Loucy (cell line): ENCODE results near the gene CCL17.

ENCODE experiments used
- H2AFZ ChIP-seq: fragments of 200-600 bp; sonication (generic); 2 replicates; pipeline ENCODE4 v1.6.0; 2016; ENCODE audit warnings: antibody characterized with exemption, mild to moderate bottlenecking, low read length, moderate library complexity
- H3F3A ChIP-seq: fragments of 200-600 bp; 2 replicates; pipeline ENCODE4 v1.6.0; 2016; ENCODE audit warnings: antibody characterized with exemption, low read depth, mild to moderate bottlenecking
- H3K27me3 ChIP-seq: fragments of 200-600 bp; sonication (generic); 2 replicates; pipeline ENCODE4 v1.6.1; 2014; ENCODE audit warnings: low read length, mild to moderate bottlenecking; ENCODE audit not compliant: insufficient read depth, poor library complexity, severe bottlenecking
- H3K36me3 ChIP-seq: fragments of 200-600 bp; sonication (generic); 2 replicates; pipeline ENCODE4 v1.6.1; 2016; ENCODE audit warnings: low read length; ENCODE audit not compliant: insufficient read depth
- H3K4me1 ChIP-seq: fragments of 200-600 bp; sonication (generic); 2 replicates; pipeline ENCODE4 v1.5.1; 2014; ENCODE audit warnings: low read length, mild to moderate bottlenecking; ENCODE audit not compliant: insufficient read depth, poor library complexity, severe bottlenecking
- H3K4me2 ChIP-seq: fragments of 200-600 bp; sonication (generic); 2 replicates; pipeline ENCODE4 v1.6.0; 2014; ENCODE audit warnings: antibody characterized with exemption, low read length, low read depth, mild to moderate bottlenecking; ENCODE audit not compliant: poor library complexity, severe bottlenecking
- H3K4me3 ChIP-seq: fragments of 200-600 bp; sonication (generic); 2 replicates; pipeline ENCODE4 v1.5.1; 2014; ENCODE audit warnings: low read length, mild to moderate bottlenecking, mixed read lengths; ENCODE audit not compliant: poor library complexity, severe bottlenecking
- H3K79me2 ChIP-seq: fragments of 200-600 bp; sonication (generic); 2 replicates; pipeline ENCODE4 v1.6.1; 2014; ENCODE audit warnings: low read length; ENCODE audit not compliant: insufficient read depth
- H3K9ac ChIP-seq: fragments of 200-600 bp; sonication (generic); 2 replicates; pipeline ENCODE4 v1.6.0; 2014; ENCODE audit warnings: mild to moderate bottlenecking, low read depth, low read length, moderate library complexity; ENCODE audit not compliant: poor library complexity, severe bottlenecking
- H3K9me2 ChIP-seq: fragments of 200-600 bp; sonication (generic); replicated peaks from 2 replicates; pipeline ENCODE4 v1.6.1; 2016; ENCODE audit warnings: low read depth, low read length, mixed read lengths
- H3K9me3 ChIP-seq: fragments of 200-600 bp; sonication (generic); 2 replicates; pipeline ENCODE4 v1.6.1; 2014; ENCODE audit warnings: mild to moderate bottlenecking, antibody characterized with exemption, low read length, low read depth; ENCODE audit not compliant: insufficient read depth
- H4K20me1 ChIP-seq: fragments of 200-600 bp; sonication (generic); 2 replicates; pipeline ENCODE4 v1.6.0; 2014; ENCODE audit warnings: antibody characterized with exemption, low read length, mild to moderate bottlenecking; ENCODE audit not compliant: insufficient read depth, poor library complexity, severe bottlenecking
- CTCF ChIP-seq: fragments of 200-600 bp; sonication (generic); conservative IDR thresholded peaks from 2 replicates; pipeline ENCODE4 v1.5.1; 2014; ENCODE audit warnings: mild to moderate bottlenecking, antibody characterized with exemption, low read length
- EZH2phosphoT487 ChIP-seq: fragments of 200-600 bp; IDR thresholded peaks from 2 replicates; pipeline ENCODE4 v1.6.1; 2018; ENCODE audit warnings: antibody characterized with exemption, mild to moderate bottlenecking, moderate library complexity, borderline replicate concordance

The CCL17 gene

GRCh38 chr16:57423152-57423551 is 18.6 kb downstream of the CCL17 start:
- no peaks in the 10 kb centered on the region for H3K79me2 ChIP-seq
- no peaks in the 10 kb centered on the region for H4K20me1 ChIP-seq
- H3F3A ChIP-seq, result no peaks in the 10 kb centered on the region
- H3K9ac ChIP-seq, result no peak overlapping the region
- no peak overlapping the region for H2AFZ ChIP-seq
- H3K9me3 ChIP-seq, result no peaks in the 10 kb centered on the region
- H3K9me2 ChIP-seq, result no peaks in the 10 kb centered on the region
- H3K36me3 ChIP-seq, result peaks cover 7% of the 10 kb centered on the region; the same call in 1 of the 2 replicates
- H3K27me3 ChIP-seq, result no peaks in the 10 kb centered on the region
- peaks cover 8% of the 10 kb centered on the region for H3K4me1 ChIP-seq
- TF ChIP-seq CTCF (no peak), EZH2phosphoT487 (no peak)
- no peak overlapping the region for H3K4me2 ChIP-seq
- no peak overlapping the region for H3K4me3 ChIP-seq

- Histone ChIP-seq H3K9me2 (no peaks in the 10 kb centered on the region), H3K79me2 (no peaks in the 10 kb centered on the region), H4K20me1 (no peaks in the 10 kb centered on the region), H2AFZ (no peak overlapping the region), H3K4me3 (no peak overlapping the region), H3K4me1 (no peaks in the 10 kb centered on the region), H3K9me3 (no peaks in the 10 kb centered on the region), H3F3A (no peaks in the 10 kb centered on the region), H3K36me3 (peaks cover 19% of the 10 kb centered on the region; the same call in 1 of the 2 replicates), H3K9ac (no peak overlapping the region), H3K27me3 (no peaks in the 10 kb centered on the region), H3K4me2 (no peak overlapping the region)
- TF ChIP-seq EZH2phosphoT487 (no peak), CTCF (no peak)
Measured at GRCh38 chr16:57424583-57424982, 20.0 kb downstream of the CCL17 start.

- Histone ChIP-seq H3K36me3 (peaks cover 35% of the 10 kb centered on the region; the same call in 1 of the 2 replicates), H3K79me2 (no peaks in the 10 kb centered on the region), H2AFZ (no peak overlapping the region), H3K27me3 (no peaks in the 10 kb centered on the region), H3K4me1 (no peaks in the 10 kb centered on the region), H3F3A (no peaks in the 10 kb centered on the region), H3K9me2 (no peaks in the 10 kb centered on the region), H4K20me1 (no peaks in the 10 kb centered on the region), H3K9me3 (no peaks in the 10 kb centered on the region), H3K9ac (no peak overlapping the region), H3K4me2 (no peak overlapping the region), H3K4me3 (no peak overlapping the region)
- TF ChIP-seq EZH2phosphoT487 (no peak), CTCF (no peak)
Measured at GRCh38 chr16:57426356-57426755, 21.8 kb downstream of the CCL17 start.
